Gastroesophageal sphincter (tissue), 4 donors: ENCODE data around the gene VSIG10L. TPM values are rescaled to one million over a fixed set of nuclear protein-coding genes. Genes with fewer than 3 reads are reported as not detected.

Source experiments
- ATAC-seq: fragments of 150-250 bp; one replicate; pipeline ENCODE4 v1.9.1; 2016; ENCODE audit warnings: mild to moderate bottlenecking, moderate library complexity
- H3K27ac ChIP-seq, 4 donors: fragments of 200-600 bp; sonication (generic) in 3 of 4; 1 replicate in 3 of 4; 2 replicates in 1 of 4; pipeline ENCODE4 v1.5.1; 2016 to 2019
- H3K27me3 ChIP-seq: fragments of 200-600 bp; sonication (generic); one replicate; pipeline ENCODE4 v1.5.1; 2019
- H3K36me3 ChIP-seq, 2 donors: fragments of 200-600 bp; sonication (generic); one replicate each; pipeline ENCODE4 v1.5.1; 2019; ENCODE audit warnings: control low read depth in 1 of 2
- H3K4me1 ChIP-seq, 3 donors: fragments of 200-600 bp; sonication (generic); 1 replicate in 2 of 3; 2 replicates in 1 of 3; pipeline ENCODE4 v1.5.1; 2016 to 2019; ENCODE audit warnings: control low read depth in 2 of 3
- H3K4me3 ChIP-seq, 2 donors: fragments of 200-600 bp; sonication (generic); one replicate each; pipeline ENCODE4 v1.5.1; 2019; ENCODE audit warnings: mild to moderate bottlenecking in 1 of 2, moderate library complexity in 1 of 2
- H3K9me3 ChIP-seq, 3 donors: fragments of 200-600 bp; sonication (generic); one replicate each; pipeline ENCODE4 v1.5.1; 2017 to 2019; ENCODE audit warnings: control low read depth in 2 of 3
- EP300 ChIP-seq: sonication (generic); formaldehyde crosslinking; IDR thresholded peaks from one replicate; pipeline ENCODE4 v1.6.1; 2017; ENCODE audit warnings: antibody characterized with exemption, mild to moderate bottlenecking
- POLR2A ChIP-seq, 2 donors: fragments of 450-650 bp; IDR thresholded peaks; one replicate each; pipeline ENCODE4 v1.6.1; 2017; ENCODE audit warnings: antibody characterized with exemption in 2 of 2, mild to moderate bottlenecking in 2 of 2, moderate library complexity in 1 of 2
- POLR2AphosphoS5 ChIP-seq: sonication (generic); formaldehyde crosslinking; IDR thresholded peaks from one replicate; pipeline ENCODE4 v1.6.1; 2017; ENCODE audit warnings: antibody characterized with exemption
- whole genome bisulfite sequencing, 2 donors: methylation state at CpG; one replicate each; pipeline ENCODE4 v1.1.5; 2018; ENCODE audit warnings: low coverage in 1 of 2; 5-methylcytosine and 5-hydroxymethylcytosine counted together
- total RNA-seq, 4 donors: library from RNA; depleted of rRNA; stranded (reverse); fragments of >200 nt; gene quantifications; one replicate each; pipeline ENCODE4 v1.1.0, GENCODE V29; 2016
- TF ChIP-seq, protein P1 (sequence below), 4 experiments: fragments of 200-600 bp in 2 of 4; fragments of 450-650 bp in 2 of 4; sonication (generic) in 1 of 4; IDR thresholded peaks; one replicate each; pipeline ENCODE4 v1.5.1; 2017 to 2019; ENCODE audit warnings: antibody characterized with exemption in 4 of 4, mild to moderate bottlenecking in 2 of 4, moderate library complexity in 2 of 4

VSIG10L gene
- total RNA-seq, 4 donors from 2014 or later: 1.5 to 3.6 (median 2.5) TPM

DNA sequence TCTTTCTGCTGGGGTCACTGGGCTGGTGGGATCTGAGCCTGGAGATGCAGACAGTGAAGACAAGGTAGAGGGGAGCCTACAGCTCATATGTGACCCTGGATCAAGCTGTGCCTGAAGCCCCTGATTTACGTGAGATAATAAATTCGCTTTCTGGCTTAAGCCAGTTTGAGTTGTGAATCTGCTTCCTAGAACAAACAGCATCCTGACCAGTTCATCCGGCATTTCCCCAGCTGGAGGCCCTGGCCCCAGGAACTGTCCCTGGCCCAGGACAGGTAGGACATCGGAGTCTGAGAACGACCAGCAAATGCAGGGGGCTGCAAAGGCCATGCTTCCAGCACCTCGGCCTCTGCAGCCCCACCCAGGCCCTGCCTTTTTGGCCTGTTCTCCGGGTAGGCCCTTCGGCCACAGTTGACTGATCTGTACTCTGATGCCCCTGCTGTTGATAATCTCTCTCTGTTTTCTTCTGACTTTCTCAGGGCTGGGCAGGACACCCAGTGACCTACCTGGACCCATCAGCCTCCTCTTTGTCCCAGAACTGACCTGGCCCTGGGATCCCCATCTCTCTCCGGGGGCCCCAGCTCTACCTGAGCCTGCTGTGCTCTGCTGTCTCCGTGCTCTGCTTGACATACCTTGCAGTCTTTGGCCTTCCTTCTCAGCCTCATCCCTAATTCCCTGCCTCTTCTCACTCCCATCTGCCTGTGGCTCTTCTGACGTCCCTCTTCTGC, 9.5 kb upstream of the VSIG10L start:
- H3K36me3 ChIP-seq: peaks cover 0 to 63% of the 10 kb centered on the region in 2 donors
- H3K9me3 ChIP-seq: no peaks in the 10 kb centered on the region
- H3K4me1 ChIP-seq: peaks cover 0 to 5% (median 0%) of the 10 kb centered on the region in 3 donors
- WGBS, 2 donors: 89 to 94% methylated on average over 2 to 6 of the region's 11 CpGs
- no peak for ATAC-seq
- no peaks in the 10 kb centered on the region for H3K27me3 ChIP-seq
- H3K27ac ChIP-seq: no peak overlapping the region
- H3K4me3 ChIP-seq: no peak overlapping the region
- TF ChIP-seq POLR2AphosphoS5: no peak
- TF ChIP-seq POLR2A (IDR thresholded peaks at IDR 0.05): no peak
- TF ChIP-seq, protein P1, sequence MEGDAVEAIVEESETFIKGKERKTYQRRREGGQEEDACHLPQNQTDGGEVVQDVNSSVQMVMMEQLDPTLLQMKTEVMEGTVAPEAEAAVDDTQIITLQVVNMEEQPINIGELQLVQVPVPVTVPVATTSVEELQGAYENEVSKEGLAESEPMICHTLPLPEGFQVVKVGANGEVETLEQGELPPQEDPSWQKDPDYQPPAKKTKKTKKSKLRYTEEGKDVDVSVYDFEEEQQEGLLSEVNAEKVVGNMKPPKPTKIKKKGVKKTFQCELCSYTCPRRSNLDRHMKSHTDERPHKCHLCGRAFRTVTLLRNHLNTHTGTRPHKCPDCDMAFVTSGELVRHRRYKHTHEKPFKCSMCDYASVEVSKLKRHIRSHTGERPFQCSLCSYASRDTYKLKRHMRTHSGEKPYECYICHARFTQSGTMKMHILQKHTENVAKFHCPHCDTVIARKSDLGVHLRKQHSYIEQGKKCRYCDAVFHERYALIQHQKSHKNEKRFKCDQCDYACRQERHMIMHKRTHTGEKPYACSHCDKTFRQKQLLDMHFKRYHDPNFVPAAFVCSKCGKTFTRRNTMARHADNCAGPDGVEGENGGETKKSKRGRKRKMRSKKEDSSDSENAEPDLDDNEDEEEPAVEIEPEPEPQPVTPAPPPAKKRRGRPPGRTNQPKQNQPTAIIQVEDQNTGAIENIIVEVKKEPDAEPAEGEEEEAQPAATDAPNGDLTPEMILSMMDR (IDR thresholded peaks at IDR 0.05): no peak
- TF ChIP-seq EP300: no peak

- Histone ChIP-seq H3K4me3 (no peak overlapping the region), H3K9me3 (no peaks in the 10 kb centered on the region), H3K36me3 (peaks cover 0 to 81% of the 10 kb centered on the region in 2 donors), H3K27ac (no peak overlapping the region), H3K27me3 (no peaks in the 10 kb centered on the region), H3K4me1 (no peaks in the 10 kb centered on the region)
- TF ChIP-seq POLR2AphosphoS5 (no peak), EP300 (no peak), POLR2A (IDR thresholded peaks at IDR 0.05) (no peak)
- TF ChIP-seq, protein P1 (IDR thresholded peaks at IDR 0.05): no peak
- no peak for ATAC-seq
- WGBS, 2 donors: 70 to 73% methylated on average over 5 to 6 of the region's 10 CpGs
Measured at GRCh38 chr19:51347209-51347928, 5.4 kb upstream of the VSIG10L start.

- Histone ChIP-seq H3K4me1 (peaks cover 0 to 1% (median 0%) of the 10 kb centered on the region in 3 donors), H3K4me3 (no peak overlapping the region), H3K27me3 (no peaks in the 10 kb centered on the region), H3K36me3 (peaks cover 0 to 75% of the 10 kb centered on the region in 2 donors), H3K9me3 (no peaks in the 10 kb centered on the region), H3K27ac (no peak overlapping the region)
- no peak for ATAC-seq
- TF ChIP-seq, protein P1 (IDR thresholded peaks at IDR 0.05): no peak
- TF ChIP-seq POLR2AphosphoS5: no peak
- no peak for TF ChIP-seq POLR2A (IDR thresholded peaks at IDR 0.05)
- TF ChIP-seq EP300: no peak
- no CpG with 5 or more reads among the region's 17 CpGs for WGBS, 2 donors
Measured at GRCh38 chr19:51346742-51347141, 4.8 kb upstream of the VSIG10L start.

- Histone ChIP-seq H3K27me3 (no peaks in the 10 kb centered on the region), H3K36me3 (peaks cover 0 to 59% of the 10 kb centered on the region in 2 donors), H3K27ac (no peak overlapping the region), H3K9me3 (no peaks in the 10 kb centered on the region), H3K4me3 (no peak overlapping the region), H3K4me1 (peaks cover 0 to 17% (median 7%) of the 10 kb centered on the region in 3 donors)
- ATAC-seq: no peak
- TF ChIP-seq, protein P1 (IDR thresholded peaks at IDR 0.05): no peak
- TF ChIP-seq EP300 (no peak), POLR2AphosphoS5 (no peak), POLR2A (IDR thresholded peaks at IDR 0.05) (no peak)
- WGBS, 2 donors: 100% methylated on average over 2 of the region's 9 CpGs
Measured at GRCh38 chr19:51345076-51345620, 3.2 kb upstream of the VSIG10L start.
